Activated CD8-positive, alpha-beta memory T cell treated with anti-CD3 and anti-CD28 coated beads, Interleukin-2, amount 10 ng/mL, durations not matched to agents 7 days and 5 days (primary cell): Measurements from ENCODE around the gene YDJC. TPM values are rescaled to one million over a fixed set of nuclear protein-coding genes. Genes with fewer than 3 reads are reported as not detected.
A peak's percentile ranks its signal among the peaks of the same experiment; 100 is the strongest.

ENCODE experiments used
- ATAC-seq: fragments of 150-1000 bp; cut with Tn5 transposase; one replicate; pipeline ENCODE4 v1.10.0; 2021; ENCODE audit warnings: moderate library complexity
- CTCF ChIA-PET: fragments of 350-600 bp; sonication (Branson Sonifier 250); formaldehyde crosslinking; loops from one replicate; lab custom pipeline; 2021; ENCODE audit warnings: antibody characterized with exemption; lab: Charles Lee
- DNase-seq: peaks from one replicate; pipeline ENCODE4 v3.0.0-alpha.2; 2020
- H3K27ac Mint-ChIP-seq: one replicate; pipeline ENCODE4 v1.8.0; 2021; ENCODE audit warnings: mild to moderate bottlenecking, mixed read lengths
- H3K27me3 Mint-ChIP-seq: one replicate; pipeline ENCODE4 v1.8.0; 2021; ENCODE audit warnings: mixed read lengths
- H3K36me3 Mint-ChIP-seq: one replicate; pipeline ENCODE4 v1.8.0; 2021; ENCODE audit warnings: mild to moderate bottlenecking, mixed read lengths
- H3K4me1 Mint-ChIP-seq: one replicate; pipeline ENCODE4 v1.8.0; 2021; ENCODE audit warnings: mixed read lengths
- H3K4me3 Mint-ChIP-seq: one replicate; pipeline ENCODE4 v1.8.0; 2021; ENCODE audit warnings: mild to moderate bottlenecking, moderate library complexity, mixed read lengths
- H3K9me3 Mint-ChIP-seq: one replicate; pipeline ENCODE4 v1.8.0; 2022; ENCODE audit warnings: low read depth, mixed read lengths
- total RNA-seq, 2 experiments: library from RNA; stranded (reverse); gene quantifications; one replicate each; pipeline ENCODE4 v1.2.3, GENCODE V29; 2021

The YDJC gene
- total RNA-seq, 2 experiments from 2014 or later: 43.7 to 44.3 TPM

DNA sequence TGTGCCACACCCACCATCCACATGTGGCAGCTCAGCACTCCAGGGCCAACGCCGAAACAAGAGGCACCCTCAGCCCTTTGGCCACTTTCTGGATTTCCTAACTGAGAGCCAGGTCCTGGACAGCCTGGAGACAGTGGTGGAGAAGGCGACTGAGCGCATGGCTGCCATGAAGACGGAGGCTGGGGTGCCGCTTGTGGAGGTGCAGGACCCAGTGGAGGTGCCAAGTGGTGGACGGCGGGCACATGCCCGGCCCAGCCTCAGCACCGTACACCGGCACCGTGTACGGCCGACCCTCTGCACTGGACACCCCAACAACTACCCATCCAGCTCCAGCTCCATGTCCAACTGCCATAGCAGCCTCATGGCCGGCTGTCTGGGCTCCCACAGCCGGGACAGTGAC is 4.3 kb upstream of the YDJC start:
- Mint-ChIP-seq H3K9me3 (no peaks in the 10 kb centered on the region), H3K4me1 (peaks cover 21% of the 10 kb centered on the region), H3K4me3 (no peak overlapping the region), H3K27me3 (no peaks in the 10 kb centered on the region), H3K27ac (no peak overlapping the region), H3K36me3 (peaks cover 1% of the 10 kb centered on the region)
- ATAC-seq (no peak), DNase-seq (no peak)
- CTCF ChIA-PET: interaction anchor here (9.7 kb wide), 1 partner anchor 11 kb away, joined by 241 read pairs; the partner anchor contains the start of gene SDF2L1

- Mint-ChIP-seq H3K27me3 (no peaks in the 10 kb centered on the region), H3K4me3 (no peak overlapping the region), H3K9me3 (no peaks in the 10 kb centered on the region), H3K27ac (no peak overlapping the region), H3K4me1 (peaks cover 22% of the 10 kb centered on the region), H3K36me3 (peaks cover 2% of the 10 kb centered on the region)
- ATAC-seq (no peak), DNase-seq (no peak)
- CTCF ChIA-PET: interaction anchor here (9.7 kb wide), 1 partner anchor 11 kb away, joined by 241 read pairs; the partner anchor contains the start of gene SDF2L1
These were observed 3.7 kb upstream of the YDJC start for GRCh38 chr22:21633481-21633880.

- peaks cover 26% of the 10 kb centered on the region for H3K4me1 Mint-ChIP-seq
- DNase-seq (no peak), ATAC-seq (no peak)
- no peak overlapping the region for H3K27ac Mint-ChIP-seq
- CTCF ChIA-PET: interaction anchor here (1.0 to 9.7 kb wide), 3 partner anchors 12 to 46 kb away, joined by 3 to 241 read pairs (median 4); partner anchors contain the start of gene SDF2L1
- H3K27me3 Mint-ChIP-seq: no peaks in the 10 kb centered on the region
- H3K9me3 Mint-ChIP-seq: no peaks in the 10 kb centered on the region
- H3K4me3 Mint-ChIP-seq: no peak overlapping the region
- peaks cover 7% of the 10 kb centered on the region for H3K36me3 Mint-ChIP-seq
These were observed 3.1 kb upstream of the YDJC start for GRCh38 chr22:21632931-21633330.

DNA sequence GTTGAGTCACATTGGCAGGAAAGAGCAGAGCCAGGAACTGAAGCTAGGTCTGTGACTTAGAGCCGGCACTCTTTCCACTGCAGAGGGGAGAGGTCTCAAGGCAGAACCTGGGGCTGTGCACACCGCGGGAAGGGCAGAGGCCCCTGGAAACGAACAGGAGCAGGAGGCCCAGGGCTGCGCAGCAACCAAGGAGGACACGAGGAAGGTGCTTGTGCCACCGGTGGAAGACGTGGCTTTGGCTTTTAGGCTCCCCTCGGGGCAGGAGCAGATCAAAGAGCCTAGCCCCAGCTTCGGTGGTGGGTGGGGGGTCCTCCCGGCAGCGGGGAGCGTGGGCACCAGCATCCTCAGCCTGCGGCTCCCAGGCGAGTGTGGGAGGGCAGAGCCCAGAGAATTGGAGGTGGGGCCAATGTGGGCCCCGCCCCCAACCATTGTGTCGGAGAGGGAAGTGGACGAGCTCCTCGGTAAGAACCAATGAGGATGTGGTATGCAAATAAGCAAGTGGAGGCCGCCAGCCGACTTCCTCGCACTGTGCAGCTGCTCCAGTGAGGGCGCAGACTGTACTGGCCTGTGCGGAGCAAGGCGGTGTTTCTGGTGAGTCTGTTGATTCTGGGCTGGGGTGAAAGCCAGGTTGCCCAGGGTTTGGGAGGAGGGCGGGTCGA is 2.5 kb upstream of the YDJC start, which contains the start of gene CCDC116:
CCDC116 (plus strand) TSS at position 524 of the 659 bp plus-strand sequence. CDS start 422 bp downstream, outside the sequence.
- H3K27ac Mint-ChIP-seq: peak within 1 kb of the TSS; percentile 9
- CTCF ChIA-PET: interaction anchor here (1.0 to 9.7 kb wide), 3 partner anchors 12 to 45 kb away, joined by 3 to 241 read pairs (median 4); partner anchors contain the start of gene SDF2L1
- ATAC-seq (peak; percentile 54), DNase-seq (peak; percentile 87)
- H3K9me3 Mint-ChIP-seq: no peaks in the 10 kb centered on the region
- H3K4me3 Mint-ChIP-seq: no peak within 1 kb of the TSS
- peaks cover 10% of the 10 kb centered on the region for H3K36me3 Mint-ChIP-seq
- H3K4me1 Mint-ChIP-seq: peaks cover 32% of the 10 kb centered on the region
- no peaks in the 10 kb centered on the region for H3K27me3 Mint-ChIP-seq

GRCh38 chr22:21631025-21631424 is 1.2 kb upstream of the YDJC start:
- CTCF ChIA-PET: interaction anchor here (0.6 to 9.7 kb wide), 9 partner anchors 11 to 136 kb away, joined by 3 to 241 read pairs (median 9); partner anchors contain the start of genes PPIL2, SDF2L1 and UBE2L3
- Mint-ChIP-seq H3K36me3 (peaks cover 15% of the 10 kb centered on the region), H3K27ac (no peak overlapping the region), H3K9me3 (no peaks in the 10 kb centered on the region), H3K4me1 (peaks cover 42% of the 10 kb centered on the region), H3K27me3 (no peaks in the 10 kb centered on the region), H3K4me3 (no peak overlapping the region)
- ATAC-seq (no peak), DNase-seq (no peak)

DNA sequence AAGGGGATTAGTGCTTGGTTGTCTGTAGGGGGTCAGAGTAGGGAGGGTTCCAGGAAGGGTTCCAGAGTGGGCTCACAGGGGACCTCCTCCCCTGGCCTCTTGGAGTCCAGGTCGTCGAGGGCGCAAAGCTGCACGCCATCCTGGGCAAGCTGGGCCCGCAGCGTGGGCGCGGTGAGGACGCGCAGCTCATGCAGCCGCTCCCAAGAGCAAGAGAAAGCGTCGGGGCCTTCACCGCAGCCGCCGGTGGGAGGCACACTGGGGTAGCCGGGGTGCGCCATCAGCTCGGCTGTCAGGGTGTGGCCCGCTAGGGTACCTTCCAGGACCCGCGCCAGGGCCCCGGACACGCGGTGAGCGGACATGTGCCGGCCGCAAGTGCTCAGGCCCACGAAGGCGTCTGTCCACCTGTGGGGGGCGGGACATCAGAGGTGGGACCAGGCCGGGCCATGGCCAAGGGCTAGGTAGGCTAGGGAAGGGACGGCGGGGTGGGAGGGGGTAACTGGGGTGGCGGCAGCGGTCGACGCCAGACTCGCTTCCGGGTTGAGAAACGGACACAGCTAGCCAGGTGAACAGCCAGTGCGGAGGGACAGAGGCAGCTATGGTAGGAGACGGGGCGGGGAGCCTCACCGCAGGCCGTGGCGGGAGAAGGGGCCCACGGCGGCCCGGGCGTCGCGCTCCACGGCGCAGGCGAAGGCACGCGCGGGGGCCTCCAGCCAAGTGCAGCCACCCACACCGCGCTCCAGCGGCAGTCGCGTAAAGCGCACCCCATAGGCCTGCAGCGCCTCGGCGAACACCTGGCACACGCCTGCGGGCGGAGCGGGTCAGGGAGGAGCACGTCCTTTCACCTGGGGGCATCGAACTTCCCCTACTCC is 1.2 kb downstream of the YDJC start:
- peak overlapping the region; percentile 86 for H3K4me3 Mint-ChIP-seq
- DNase-seq (no peak), ATAC-seq (peak; percentile 10)
- H3K4me1 Mint-ChIP-seq: peaks cover 47% of the 10 kb centered on the region
- no peaks in the 10 kb centered on the region for H3K27me3 Mint-ChIP-seq
- H3K36me3 Mint-ChIP-seq: peaks cover 15% of the 10 kb centered on the region
- no peaks in the 10 kb centered on the region for H3K9me3 Mint-ChIP-seq
- CTCF ChIA-PET: interaction anchor here (0.6 to 9.7 kb wide), 23 partner anchors 8 to 146 kb away, joined by 3 to 241 read pairs (median 6); partner anchors contain the start of genes PPIL2, SDF2L1 and UBE2L3
- peak overlapping the region; percentile 93 for H3K27ac Mint-ChIP-seq

DNA sequence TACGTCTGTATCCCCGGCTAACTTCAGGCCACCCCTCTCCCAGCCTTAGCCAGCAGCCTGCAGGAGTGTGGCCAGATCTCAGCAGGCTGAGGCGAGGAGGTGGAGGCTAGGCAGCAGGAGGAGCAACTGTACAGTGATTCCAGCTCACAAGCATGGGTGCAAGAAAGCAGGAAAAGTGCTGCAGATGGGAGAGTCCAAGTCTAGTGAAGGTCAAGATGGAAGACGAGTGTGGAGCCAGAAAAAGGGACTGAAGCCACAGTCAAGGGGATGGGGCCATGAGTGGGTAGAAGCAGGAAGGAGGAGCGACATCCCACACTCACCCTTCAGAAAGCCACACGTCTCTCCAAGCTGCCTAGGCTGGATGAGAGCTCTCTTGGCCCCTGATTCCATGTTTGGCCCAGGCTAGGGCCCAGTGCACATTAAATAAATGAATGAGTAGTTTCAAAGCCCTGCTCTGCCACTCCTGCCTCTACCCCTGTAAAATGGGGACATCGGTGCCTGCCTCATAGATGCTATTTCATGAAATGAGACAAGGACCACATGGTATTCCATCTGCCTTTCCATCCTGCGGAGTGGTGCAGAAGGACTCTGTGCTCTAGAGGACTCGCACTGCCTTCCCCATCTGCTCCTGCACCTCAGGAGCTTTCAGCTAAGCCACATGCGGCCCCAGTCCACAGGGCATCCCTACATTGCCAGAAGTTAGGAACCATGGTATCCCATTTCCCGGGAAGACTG is 2.9 kb downstream of the YDJC start:
- H3K27me3 Mint-ChIP-seq: no peaks in the 10 kb centered on the region
- no peak for ATAC-seq
- H3K9me3 Mint-ChIP-seq: no peaks in the 10 kb centered on the region
- CTCF ChIA-PET: interaction anchor here (1.3 to 9.7 kb wide), 2 partner anchors 18 to 29 kb away, joined by 3 to 241 read pairs; partner anchors contain the start of gene SDF2L1
- peaks cover 39% of the 10 kb centered on the region for H3K4me1 Mint-ChIP-seq
- H3K27ac Mint-ChIP-seq: peak overlapping the region; percentile 17
- peaks cover 18% of the 10 kb centered on the region for H3K36me3 Mint-ChIP-seq
- DNase-seq: no peak
- H3K4me3 Mint-ChIP-seq: no peak overlapping the region

- Mint-ChIP-seq H3K27ac (no peak overlapping the region), H3K27me3 (no peaks in the 10 kb centered on the region), H3K9me3 (no peaks in the 10 kb centered on the region), H3K4me1 (peaks cover 35% of the 10 kb centered on the region), H3K36me3 (peaks cover 20% of the 10 kb centered on the region), H3K4me3 (no peak overlapping the region)
- CTCF ChIA-PET: interaction anchor here (1.3 to 9.7 kb wide), 2 partner anchors 19 to 29 kb away, joined by 3 to 241 read pairs; partner anchors contain the start of gene SDF2L1
- no peak for DNase-seq
- no peak for ATAC-seq
These were observed 3.6 kb downstream of the YDJC start for GRCh38 chr22:21626073-21626734.

DNA sequence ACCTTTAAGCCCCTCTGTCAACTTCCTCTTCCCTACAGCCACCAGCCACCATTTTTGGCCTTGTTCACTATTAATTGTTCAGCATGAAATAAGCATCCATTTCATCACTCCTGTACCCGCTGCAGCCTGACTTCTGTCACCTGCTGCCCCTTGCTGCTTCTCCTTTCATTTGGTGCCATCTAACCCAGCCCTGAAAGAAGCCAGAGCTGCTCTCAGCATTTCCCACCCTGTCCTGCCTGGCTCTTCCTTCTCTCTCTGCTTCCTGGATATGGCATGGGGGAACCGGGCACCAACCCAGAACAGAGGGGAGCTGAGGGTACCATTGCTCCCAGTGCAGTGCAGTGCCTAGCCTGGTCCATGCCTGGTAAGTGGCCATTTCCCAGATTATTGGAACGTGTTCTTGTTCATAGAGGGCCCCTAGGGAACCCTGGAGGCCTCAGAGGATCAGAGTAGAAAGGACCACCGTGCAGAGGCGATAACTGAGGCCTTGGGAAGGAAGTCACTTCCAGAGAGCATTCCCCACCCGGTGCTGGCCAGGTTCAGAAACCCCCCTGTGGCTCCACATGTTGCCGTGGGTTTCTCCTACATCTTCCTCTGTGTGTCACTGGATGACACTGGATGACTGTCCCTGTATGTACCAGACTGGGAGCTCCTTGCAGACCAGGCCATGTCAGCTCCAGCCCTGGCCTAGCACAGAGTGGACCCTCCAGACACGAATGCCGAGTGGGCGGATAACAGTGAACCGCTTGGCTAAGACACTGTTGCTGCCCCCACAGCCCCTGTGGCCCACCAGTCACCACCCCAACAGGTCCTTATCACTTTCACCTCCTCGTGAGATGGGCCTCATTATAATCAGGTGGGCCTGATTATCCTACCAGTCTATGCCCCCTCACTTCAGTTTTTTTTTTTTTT is 4.7 kb downstream of the YDJC start:
- H3K9me3 Mint-ChIP-seq: no peaks in the 10 kb centered on the region
- CTCF ChIA-PET: interaction anchor here (0.6 to 1.0 kb wide), 3 partner anchors 18 to 43 kb away, joined by 3 read pairs; no protein-coding TSS in a partner anchor

DNA sequence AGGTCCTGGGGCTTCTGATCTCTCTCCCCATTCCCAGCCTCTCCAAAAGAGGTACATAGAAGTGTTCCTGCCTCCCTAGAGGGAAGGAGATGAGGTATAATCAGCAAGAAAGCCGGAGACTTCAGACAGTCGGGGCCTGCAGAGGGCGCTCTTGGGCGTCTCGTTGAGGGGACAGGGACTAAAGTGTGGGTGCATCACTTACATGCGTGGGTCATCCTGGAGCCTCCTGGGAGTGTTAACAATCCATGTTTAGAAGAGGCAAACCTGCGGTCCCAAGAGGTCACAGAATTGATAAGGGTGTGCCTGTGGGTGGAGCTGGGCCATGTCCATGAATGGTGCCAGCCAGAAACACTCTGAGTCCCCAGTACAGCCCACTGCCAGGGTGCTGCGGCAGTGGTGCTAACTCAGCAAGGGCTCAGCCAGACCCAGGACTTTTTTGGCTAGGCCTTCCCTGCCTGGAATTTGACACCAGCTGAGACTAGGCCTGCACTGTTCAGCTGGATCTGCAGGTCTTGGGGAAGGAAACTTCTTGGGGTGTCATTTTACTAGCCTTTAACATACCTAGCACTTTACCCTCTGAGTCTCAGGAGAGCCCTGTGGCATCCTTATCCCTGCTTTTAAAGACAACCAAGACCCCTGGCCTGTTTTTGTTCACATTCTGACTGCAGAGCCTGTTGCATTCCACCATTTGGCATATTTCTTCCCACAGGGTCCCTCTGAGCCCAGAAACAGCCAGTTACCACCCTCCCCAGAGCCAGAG is 5.5 kb downstream of the YDJC start:
- Mint-ChIP-seq H3K27me3 (no peaks in the 10 kb centered on the region), H3K27ac (peak overlapping the region; percentile 64), H3K4me1 (peaks cover 29% of the 10 kb centered on the region), H3K36me3 (peaks cover 20% of the 10 kb centered on the region), H3K4me3 (no peak overlapping the region), H3K9me3 (no peaks in the 10 kb centered on the region)
- ATAC-seq (no peak), DNase-seq (peak; percentile 50)
- CTCF ChIA-PET: interaction anchor here (0.6 to 1.0 kb wide), 4 partner anchors 19 to 63 kb away, joined by 3 to 4 read pairs (median 3); no protein-coding TSS in a partner anchor

More for the DNA sequence above, 4.7 kb downstream of the YDJC start:
- Mint-ChIP-seq H3K36me3 (peaks cover 20% of the 10 kb centered on the region), H3K27me3 (no peaks in the 10 kb centered on the region), H3K4me3 (no peak overlapping the region), H3K27ac (peak overlapping the region; percentile 64), H3K4me1 (peaks cover 27% of the 10 kb centered on the region)
- no peak for ATAC-seq
- peak; percentile 38 for DNase-seq

GRCh38 chr22:21623648-21623970 is 6.2 kb downstream of the YDJC start:
- no peak overlapping the region for H3K4me3 Mint-ChIP-seq
- H3K4me1 Mint-ChIP-seq: peaks cover 28% of the 10 kb centered on the region
- peaks cover 18% of the 10 kb centered on the region for H3K36me3 Mint-ChIP-seq
- ATAC-seq: no peak
- H3K27ac Mint-ChIP-seq: no peak overlapping the region
- H3K27me3 Mint-ChIP-seq: no peaks in the 10 kb centered on the region
- no peak for DNase-seq
- no peaks in the 10 kb centered on the region for H3K9me3 Mint-ChIP-seq
- CTCF ChIA-PET: interaction anchor here (0.7 to 0.8 kb wide), 2 partner anchors 12 to 64 kb away, joined by 3 to 4 read pairs; no protein-coding TSS in a partner anchor
